GM23338 (cell line): ENCODE data around the gene PITRM1. TPM values are rescaled to one million over a fixed set of nuclear protein-coding genes. Genes with fewer than 3 reads are reported as not detected.

ENCODE experiments used
- ATAC-seq: fragments of 200-7000 bp; cut with Tn5 transposase; 3 replicates; pipeline ENCODE4 v1.9.1; 2020
- DNase-seq: peaks from one replicate; pipeline ENCODE4 v3.0.0-alpha.2; 2015; ENCODE audit warnings: low spot score
- H2AFZ ChIP-seq: fragments of 200-600 bp; sonication (generic); 2 replicates; pipeline ENCODE4 v1.8.0; 2016; ENCODE audit warnings: antibody characterized with exemption, mild to moderate bottlenecking, moderate library complexity
- H3F3A ChIP-seq: fragments of 200-600 bp; sonication (generic); replicated peaks from 2 replicates; pipeline ENCODE4 v1.8.0; 2017; ENCODE audit warnings: antibody characterized with exemption, mixed run types, low read depth
- H3K27ac ChIP-seq: fragments of 200-600 bp; sonication (generic); 2 replicates; pipeline ENCODE4 v1.6.1; 2016; ENCODE audit warnings: low read depth
- H3K27me3 ChIP-seq: fragments of 200-600 bp; sonication (generic); 2 replicates; pipeline ENCODE4 v1.8.0; 2016; ENCODE audit warnings: mild to moderate bottlenecking, mixed run types, moderate library complexity; ENCODE audit not compliant: insufficient read depth
- H3K36me3 ChIP-seq: fragments of 200-600 bp; sonication (generic); 2 replicates; pipeline ENCODE4 v1.8.0; 2016; ENCODE audit warnings: mild to moderate bottlenecking; ENCODE audit not compliant: insufficient read depth
- H3K4me1 ChIP-seq: fragments of 200-600 bp; sonication (generic); 2 replicates; pipeline ENCODE4 v1.8.0; 2016; ENCODE audit warnings: mild to moderate bottlenecking, moderate library complexity; ENCODE audit not compliant: insufficient read depth
- H3K4me2 ChIP-seq: fragments of 200-600 bp; sonication (generic); 2 replicates; pipeline ENCODE4 v1.7.1; 2017; ENCODE audit warnings: mixed run types
- H3K4me3 ChIP-seq: fragments of 200-600 bp; sonication (generic); 2 replicates; pipeline ENCODE4 v1.6.1; 2016; ENCODE audit warnings: mixed run types
- H3K79me2 ChIP-seq: fragments of 200-600 bp; sonication (generic); replicated peaks from 2 replicates; pipeline ENCODE4 v1.8.0; 2017; ENCODE audit warnings: mild to moderate bottlenecking; ENCODE audit not compliant: insufficient read depth
- H3K9me2 ChIP-seq: fragments of 200-600 bp; sonication (generic); 2 replicates; pipeline ENCODE4 v1.8.0; 2017; ENCODE audit not compliant: insufficient read depth
- H4K20me1 ChIP-seq: fragments of 200-600 bp; sonication (generic); replicated peaks from 2 replicates; pipeline ENCODE4 v1.8.0; 2017; ENCODE audit warnings: mild to moderate bottlenecking; ENCODE audit not compliant: insufficient read depth
- H3K27ac Mint-ChIP-seq: 2 replicates; pipeline ENCODE4 v1.8.0; 2020; ENCODE audit warnings: inconsistent platforms, mild to moderate bottlenecking, moderate library complexity, mixed read lengths
- H3K27me3 Mint-ChIP-seq: 3 replicates; pipeline ENCODE4 v1.8.0; 2022; ENCODE audit warnings: low read depth, mild to moderate bottlenecking, moderate library complexity, mixed read lengths, inconsistent platforms; ENCODE audit not compliant: insufficient read depth, poor library complexity
- H3K36me3 Mint-ChIP-seq: 3 replicates; pipeline ENCODE4 v1.8.0; 2021; ENCODE audit warnings: low read depth, mild to moderate bottlenecking, inconsistent platforms, moderate library complexity, mixed read lengths
- H3K4me1 Mint-ChIP-seq: 3 replicates; pipeline ENCODE4 v1.8.0; 2020; ENCODE audit warnings: mild to moderate bottlenecking, inconsistent platforms, mixed read lengths
- H3K4me3 Mint-ChIP-seq: 3 replicates; pipeline ENCODE4 v1.8.0; 2021; ENCODE audit warnings: moderate library complexity, mild to moderate bottlenecking, inconsistent platforms, mixed read lengths
- H3K9me3 Mint-ChIP-seq: 3 replicates; pipeline ENCODE4 v1.8.0; 2020; ENCODE audit warnings: moderate library complexity, mild to moderate bottlenecking, inconsistent platforms, mixed read lengths
- CREB1 ChIP-seq: fragments of 250-450 bp; sonication (Bioruptor Pico); IDR thresholded peaks from 2 replicates; pipeline ENCODE4 v1.5.0; 2020; ENCODE audit warnings: low read depth, mild to moderate bottlenecking, moderate library complexity
- CTCF ChIP-seq, 2 experiments: fragments of 200-600 bp in 1 of 2; sonication (generic) in 1 of 2; conservative IDR thresholded peaks; 2 replicates each; pipeline versions ENCODE4 v1.5.1 to v1.6.1; 2016 to 2017; ENCODE audit warnings: antibody characterized with exemption in 2 of 2, low read depth in 2 of 2, mild to moderate bottlenecking in 2 of 2, moderate library complexity in 1 of 2
- ETS1 ChIP-seq: IDR thresholded peaks from 2 replicates; pipeline ENCODE4 v1.6.1; 2016; ENCODE audit warnings: antibody characterized with exemption
- EZH2 ChIP-seq: fragments of 200-600 bp; sonication (generic); IDR thresholded peaks from one replicate; pipeline ENCODE4 v1.8.0; 2017; ENCODE audit warnings: antibody characterized with exemption, mild to moderate bottlenecking, low read depth; ENCODE audit not compliant: unreplicated experiment
- EZH2phosphoT487 ChIP-seq: fragments of 200-600 bp; sonication (generic); IDR thresholded peaks from one replicate; pipeline ENCODE4 v1.8.1; 2018; ENCODE audit warnings: antibody characterized with exemption; ENCODE audit not compliant: unreplicated experiment
- JUNB ChIP-seq: IDR thresholded peaks from one replicate; pipeline ENCODE4 v1.6.1; 2016; ENCODE audit warnings: antibody characterized with exemption; ENCODE audit not compliant: unreplicated experiment
- NANOG ChIP-seq: IDR thresholded peaks from 2 replicates; pipeline ENCODE4 v1.6.1; 2016; ENCODE audit warnings: antibody characterized with exemption, borderline replicate concordance
- POLR2AphosphoS5 ChIP-seq: IDR thresholded peaks from 2 replicates; pipeline ENCODE4 v1.6.1; 2016; ENCODE audit warnings: antibody characterized with exemption, low read depth
- STAT1 ChIP-seq: IDR thresholded peaks from one replicate; pipeline ENCODE4 v1.6.1; 2016; ENCODE audit warnings: antibody characterized with exemption; ENCODE audit not compliant: unreplicated experiment
- ZNF114 ChIP-seq: fragments of 250-450 bp; sonication (Bioruptor Pico); IDR thresholded peaks from 2 replicates; pipeline ENCODE4 v1.5.0; 2020; ENCODE audit warnings: mild to moderate bottlenecking, moderate library complexity
- ZNF331 ChIP-seq: fragments of 250-450 bp; sonication (Bioruptor Pico); IDR thresholded peaks from 2 replicates; pipeline ENCODE4 v1.5.0; 2020; ENCODE audit warnings: low read depth, mild to moderate bottlenecking, moderate library complexity
- ZNF462 ChIP-seq: fragments of 250-450 bp; sonication (Bioruptor Pico); IDR thresholded peaks from 2 replicates; pipeline ENCODE4 v1.5.0; 2020; ENCODE audit warnings: mild to moderate bottlenecking, moderate library complexity
- polyA plus RNA-seq: library from polyadenylated mRNA; unstranded; fragments of >200 nt; fragmentation: Nextera tagmentation; extraction: Ambion mirVana; gene quantifications from 2 replicates; pipeline ENCODE4 v1.2.1, GENCODE V29; 2016
- total RNA-seq: library from RNA; depleted of rRNA; stranded (reverse); fragments of >200 nt; shearing (Covaris generic); gene quantifications from 2 replicates; pipeline ENCODE4 v1.2.3, GENCODE V29; 2014
- TF ChIP-seq, protein P1 (sequence below): IDR thresholded peaks from one replicate; pipeline ENCODE4 v1.6.1; 2018; ENCODE audit warnings: antibody characterized with exemption; ENCODE audit not compliant: unreplicated experiment

PITRM1 gene
- total and polyA plus RNA-seq, 2 experiments from 2014 or later = 29.0 to 33.0 TPM

DNA sequence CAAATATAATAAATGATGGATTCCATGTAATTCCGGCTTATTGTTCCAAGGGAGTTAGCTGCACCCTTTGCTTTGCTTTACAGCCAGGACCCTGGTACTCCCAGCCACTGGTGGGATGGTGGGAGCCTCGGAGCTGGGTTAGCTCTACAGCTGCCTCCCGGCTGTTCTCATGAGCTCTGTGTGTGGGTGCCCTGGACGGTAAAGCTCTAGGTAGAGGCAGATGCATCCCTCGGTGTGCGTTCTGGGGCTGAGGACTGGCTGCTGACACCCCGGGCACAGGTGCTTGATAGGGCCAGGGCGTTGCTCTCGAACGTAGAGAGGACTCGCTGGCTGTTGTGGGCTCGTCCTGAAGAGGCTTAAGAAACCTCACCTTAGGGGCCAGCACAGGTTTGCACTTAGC is 55.1 kb downstream of the PITRM1 start:
- no peaks in the 10 kb centered on the region for H3K79me2 ChIP-seq
- DNase-seq (no peak), ATAC-seq (no peak)
- H4K20me1 ChIP-seq = no peaks in the 10 kb centered on the region
- no peak overlapping the region for H2AFZ ChIP-seq
- H3K4me1 ChIP-seq = no peaks in the 10 kb centered on the region
- H3K9me2 ChIP-seq = no peaks in the 10 kb centered on the region
- no peak overlapping the region for H3K4me2 ChIP-seq
- H3K27ac Mint-ChIP-seq = no peak overlapping the region
- peaks cover 18% of the 10 kb centered on the region for H3K36me3 ChIP-seq
- H3K27me3 ChIP-seq = no peaks in the 10 kb centered on the region
- H3K4me3 Mint-ChIP-seq = no peak overlapping the region
- TF ChIP-seq NANOG (no peak), CTCF (conservative IDR thresholded peaks at IDR 0.05; ENCODE audit: low read depth in 2 of 2) (no peak), EZH2 (no peak), JUNB (no peak), ZNF331 (CRISPR knock-in tag) (no peak), EZH2phosphoT487 (no peak), STAT1 (no peak), ZNF462 (CRISPR knock-in tag) (no peak), ETS1 (no peak), ZNF114 (no peak), CREB1 (CRISPR knock-in tag) (no peak), POLR2AphosphoS5 (no peak)
- TF ChIP-seq, protein P1, sequence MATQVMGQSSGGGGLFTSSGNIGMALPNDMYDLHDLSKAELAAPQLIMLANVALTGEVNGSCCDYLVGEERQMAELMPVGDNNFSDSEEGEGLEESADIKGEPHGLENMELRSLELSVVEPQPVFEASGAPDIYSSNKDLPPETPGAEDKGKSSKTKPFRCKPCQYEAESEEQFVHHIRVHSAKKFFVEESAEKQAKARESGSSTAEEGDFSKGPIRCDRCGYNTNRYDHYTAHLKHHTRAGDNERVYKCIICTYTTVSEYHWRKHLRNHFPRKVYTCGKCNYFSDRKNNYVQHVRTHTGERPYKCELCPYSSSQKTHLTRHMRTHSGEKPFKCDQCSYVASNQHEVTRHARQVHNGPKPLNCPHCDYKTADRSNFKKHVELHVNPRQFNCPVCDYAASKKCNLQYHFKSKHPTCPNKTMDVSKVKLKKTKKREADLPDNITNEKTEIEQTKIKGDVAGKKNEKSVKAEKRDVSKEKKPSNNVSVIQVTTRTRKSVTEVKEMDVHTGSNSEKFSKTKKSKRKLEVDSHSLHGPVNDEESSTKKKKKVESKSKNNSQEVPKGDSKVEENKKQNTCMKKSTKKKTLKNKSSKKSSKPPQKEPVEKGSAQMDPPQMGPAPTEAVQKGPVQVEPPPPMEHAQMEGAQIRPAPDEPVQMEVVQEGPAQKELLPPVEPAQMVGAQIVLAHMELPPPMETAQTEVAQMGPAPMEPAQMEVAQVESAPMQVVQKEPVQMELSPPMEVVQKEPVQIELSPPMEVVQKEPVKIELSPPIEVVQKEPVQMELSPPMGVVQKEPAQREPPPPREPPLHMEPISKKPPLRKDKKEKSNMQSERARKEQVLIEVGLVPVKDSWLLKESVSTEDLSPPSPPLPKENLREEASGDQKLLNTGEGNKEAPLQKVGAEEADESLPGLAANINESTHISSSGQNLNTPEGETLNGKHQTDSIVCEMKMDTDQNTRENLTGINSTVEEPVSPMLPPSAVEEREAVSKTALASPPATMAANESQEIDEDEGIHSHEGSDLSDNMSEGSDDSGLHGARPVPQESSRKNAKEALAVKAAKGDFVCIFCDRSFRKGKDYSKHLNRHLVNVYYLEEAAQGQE = no peak
- no peaks in the 10 kb centered on the region for H3K9me3 Mint-ChIP-seq
- no peaks in the 10 kb centered on the region for H3K4me1 Mint-ChIP-seq
- H3K27ac ChIP-seq = no peak overlapping the region
- H3K27me3 Mint-ChIP-seq = peaks cover 9% of the 10 kb centered on the region
- no peaks in the 10 kb centered on the region for H3F3A ChIP-seq
- H3K36me3 Mint-ChIP-seq = peaks cover 84% of the 10 kb centered on the region
- no peak overlapping the region for H3K4me3 ChIP-seq
